IMR-90 (cell line): ENCODE data around the gene SIX2. TPM values are rescaled to one million over a fixed set of nuclear protein-coding genes. Genes with fewer than 3 reads are reported as not detected.
"Not testable (repeated sequence)": the region's sequence is repeated elsewhere in the genome, so short reads cannot be mapped to it uniquely, and the experiment has no call there.

Source experiments
- ATAC-seq: fragments of 200-7000 bp; cut with Tn5 transposase; 2 replicates; pipeline ENCODE4 v1.9.1; 2020; ENCODE audit warnings: low read depth, mild to moderate bottlenecking, moderate library complexity
- BruUV-seq: library from RNA; stranded (reverse); fragments of 400-500 nt; replicated peaks from 2 replicates; lab custom pipeline; 2021; lab: Mats Ljungman, UMichigan
- CTCF ChIA-PET: fragments of 300-600 bp; formaldehyde crosslinking; extraction: SDS; loops from one replicate; lab custom pipeline; 2021; ENCODE audit warnings: antibody characterized with exemption; lab: Yijun Ruan, JAX
- POLR2A ChIA-PET: fragments of 300-600 bp; sonication (Branson Sonifier 250); formaldehyde crosslinking; loops from one replicate; lab custom pipeline; 2022; ENCODE audit warnings: antibody characterized with exemption; ENCODE audit not compliant: unreplicated experiment; lab: Charles Lee
- DNase-seq: peaks from one replicate; pipeline ENCODE4 v3.0.0; 2013
- H2AFZ ChIP-seq: replicated peaks from 2 replicates; pipeline ENCODE3; 2013; ENCODE audit warnings: low read length, mild to moderate bottlenecking; ENCODE audit not compliant: poor library complexity
- H2AK5ac ChIP-seq: 2 replicates; pipeline ENCODE4 v1.6.1; 2013; ENCODE audit warnings: low read depth, low read length, inconsistent platforms
- H2AK9ac ChIP-seq: replicated peaks from 2 replicates; pipeline ENCODE3; 2013; ENCODE audit warnings: mild to moderate bottlenecking, low read depth, low read length, moderate library complexity; ENCODE audit not compliant: poor library complexity
- H2BK120ac ChIP-seq: 2 replicates; pipeline ENCODE4 v1.6.1; 2013; ENCODE audit warnings: low read depth, low read length, inconsistent platforms
- H2BK15ac ChIP-seq: 3 replicates; pipeline ENCODE4 v1.6.1; 2013; ENCODE audit warnings: low read depth, low read length, inconsistent platforms
- H2BK20ac ChIP-seq: 2 replicates; pipeline ENCODE4 v1.6.1; 2013; ENCODE audit warnings: low read depth, mild to moderate bottlenecking, inconsistent platforms, low read length, moderate library complexity
- H2BK5ac ChIP-seq: 2 replicates; pipeline ENCODE4 v1.6.1; 2013; ENCODE audit warnings: mild to moderate bottlenecking, low read depth, low read length, inconsistent platforms; ENCODE audit not compliant: poor library complexity, severe bottlenecking
- H3K14ac ChIP-seq: replicated peaks from 2 replicates; pipeline ENCODE4 v1.6.1; 2013; ENCODE audit warnings: low read depth, low read length, inconsistent platforms
- H3K18ac ChIP-seq: 2 replicates; pipeline ENCODE4 v1.6.1; 2013; ENCODE audit warnings: low read depth, low read length, control low read depth
- H3K23ac ChIP-seq: 2 replicates; pipeline ENCODE4 v1.6.1; 2013; ENCODE audit warnings: low read depth, low read length, inconsistent platforms
- H3K27ac ChIP-seq: 2 replicates; pipeline ENCODE4 v1.5.1; 2013; ENCODE audit warnings: mild to moderate bottlenecking, control low read depth, low read length; ENCODE audit not compliant: insufficient read depth
- H3K27me3 ChIP-seq: 2 replicates; pipeline ENCODE4 v1.6.1; 2013; ENCODE audit warnings: low read length; ENCODE audit not compliant: control insufficient read depth, insufficient read depth
- H3K36me3 ChIP-seq: 2 replicates; pipeline ENCODE4 v1.6.1; 2013; ENCODE audit warnings: low read length, mixed read lengths; ENCODE audit not compliant: control insufficient read depth, insufficient read depth
- H3K4ac ChIP-seq: 2 replicates; pipeline ENCODE4 v1.6.1; 2013; ENCODE audit warnings: low read depth, low read length, inconsistent platforms
- H3K4me1 ChIP-seq: 2 replicates; pipeline ENCODE4 v1.6.1; 2013; ENCODE audit warnings: low read length, mixed read lengths; ENCODE audit not compliant: control insufficient read depth, insufficient read depth
- H3K4me2 ChIP-seq: 2 replicates; pipeline ENCODE4 v1.6.1; 2013; ENCODE audit warnings: low read depth, mild to moderate bottlenecking, control low read depth, low read length, moderate library complexity
- H3K4me3 ChIP-seq: 2 replicates; pipeline ENCODE4 v1.5.1; 2013; ENCODE audit warnings: low read depth, mild to moderate bottlenecking, control low read depth, low read length, moderate library complexity; ENCODE audit not compliant: insufficient read depth
- H3K56ac ChIP-seq: 2 replicates; pipeline ENCODE4 v1.6.1; 2013; ENCODE audit warnings: low read length, inconsistent platforms; ENCODE audit not compliant: insufficient read depth; ENCODE audit errors: extremely low read depth
- H3K79me1 ChIP-seq, 2 experiments: 2 replicates each; pipeline ENCODE4 v1.6.1; 2013; ENCODE audit warnings: low read length in 2 of 2, inconsistent platforms in 1 of 2, low read depth in 1 of 2
- H3K9ac ChIP-seq: 2 replicates; pipeline ENCODE4 v1.6.1; 2013; ENCODE audit warnings: low read depth, low read length, control low read depth
- H3K9me1 ChIP-seq: 2 replicates; pipeline ENCODE4 v1.6.1; 2013; ENCODE audit warnings: low read length, inconsistent platforms; ENCODE audit not compliant: insufficient read depth
- H3K9me3 ChIP-seq: 2 replicates; pipeline ENCODE4 v1.6.1; 2013; ENCODE audit warnings: low read length; ENCODE audit not compliant: control insufficient read depth, insufficient read depth
- H4K20me1 ChIP-seq: 2 replicates; pipeline ENCODE4 v1.6.1; 2013; ENCODE audit warnings: low read length, inconsistent platforms; ENCODE audit not compliant: insufficient read depth
- H4K5ac ChIP-seq: 2 replicates; pipeline ENCODE4 v1.6.1; 2013; ENCODE audit warnings: mild to moderate bottlenecking, low read depth, low read length, control low read depth
- H4K8ac ChIP-seq, 2 experiments: 2 replicates each; pipeline ENCODE4 v1.6.1; 2013; ENCODE audit warnings: low read depth in 2 of 2, low read length in 2 of 2, control low read depth in 1 of 2, inconsistent platforms in 1 of 2
- H4K91ac ChIP-seq: 2 replicates; pipeline ENCODE4 v1.6.1; 2013; ENCODE audit warnings: low read depth, low read length, inconsistent platforms; ENCODE audit not compliant: insufficient read depth
- WGBS, 2 experiments: methylation state at CpG; one replicate each; pipeline versions ENCODE4 v1.1.5 to v1.1.7; 2013; ENCODE audit warnings: missing lambda C conversion rate in 2 of 2; ENCODE audit not compliant: insufficient read length in 1 of 2; ENCODE audit errors: extremely low coverage in 2 of 2; 5-methylcytosine and 5-hydroxymethylcytosine counted together
- dilution Hi-C: fragments of 300-500 bp; cut with HindIII; formaldehyde crosslinking; loops from one replicate; pipeline ENCODE4 v1.14.3; 2018; ENCODE audit warnings: low sequenced_read_pairs; ENCODE audit not compliant: unreplicated experiment
- in situ Hi-C: fragments of 300-500 bp; cut with MboI; formaldehyde crosslinking; loops from 3 replicates; pipeline ENCODE4 v1.14.3; 2019; ENCODE audit warnings: low sequenced_read_pairs, inconsistent platforms, mixed read lengths
- intact Hi-C: fragments of 100-400 bp; cut with micrococcal nuclease; formaldehyde crosslinking; loops from 2 replicates; pipeline ENCODE4 v1.10.0; 2022
- polyA plus RNA-seq, 3 experiments: library from polyadenylated mRNA; depleted of rRNA; stranded (reverse); fragments of >200 nt; gene quantifications; 2 replicates each; pipeline ENCODE4 v1.2.3, GENCODE V29; 2012; ENCODE audit warnings: low replicate concordance in 1 of 3
- total RNA-seq: library from RNA; depleted of rRNA; stranded (reverse); fragments of >200 nt; gene quantifications from 2 replicates; pipeline ENCODE4 v1.2.3, GENCODE V29; 2012

Gene SIX2
- total and polyA plus RNA-seq, 2 of the 4 experiments (the other 2 are of a cell fraction), result not detected

DNA sequence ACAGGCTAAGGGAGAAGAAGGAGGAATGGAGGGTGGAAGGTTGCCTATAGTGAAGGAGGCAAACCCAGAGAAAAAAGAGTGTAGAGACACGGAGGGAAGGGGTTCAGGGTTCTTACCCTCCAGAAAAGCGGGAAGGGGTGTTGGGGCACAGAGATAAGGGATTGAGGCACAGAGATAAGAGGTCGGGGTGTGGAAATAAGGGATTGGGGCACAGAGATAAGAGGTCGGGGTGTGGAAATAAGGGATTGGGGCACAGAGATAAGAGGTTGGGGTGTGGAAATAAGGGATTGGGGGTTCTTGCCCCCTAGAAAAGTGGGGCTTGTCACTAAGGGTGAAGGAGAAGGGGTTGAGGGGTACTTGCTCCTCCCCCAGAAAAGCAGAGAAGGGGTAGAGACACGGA, 29.6 kb upstream of the SIX2 start:
- H4K91ac ChIP-seq, H4K5ac ChIP-seq, H2AFZ ChIP-seq, H2BK20ac ChIP-seq, H3K79me1 ChIP-seq, H3K56ac ChIP-seq, H3K4me1 ChIP-seq, H3K9ac ChIP-seq, H2AK9ac ChIP-seq, intact Hi-C loops, H3K4me3 ChIP-seq, H2BK5ac ChIP-seq, H3K9me3 ChIP-seq, H4K20me1 ChIP-seq, H2AK5ac ChIP-seq, CTCF ChIA-PET, H3K14ac ChIP-seq, H4K8ac ChIP-seq, H3K9me1 ChIP-seq, H2BK15ac ChIP-seq, H3K36me3 ChIP-seq, H3K18ac ChIP-seq, H2BK120ac ChIP-seq, in situ Hi-C loops, dilution Hi-C loops, H3K4me2 ChIP-seq, ATAC-seq, H3K23ac ChIP-seq, DNase-seq, BruUV-seq, H3K4ac ChIP-seq, H3K27ac ChIP-seq, POLR2A ChIA-PET: not testable (repeated sequence)
- peaks cover 25% of the 10 kb centered on the region for H3K27me3 ChIP-seq
- WGBS, 2 experiments, result 86% methylated on average over 1 of the region's 5 CpGs; no CpG with 5 or more reads in 1 of the 2 experiments
